ENCODE measurements around the gene INHBE.

The INHBE gene

GRCh38 chr12:57448669-57449068 is 6.4 kb upstream of the INHBE start (continued):
- no peak for TF ChIP-seq MEIS1 (CRISPR knock-in tag; IDR thresholded peaks at IDR 0.05; ENCODE audit: borderline replicate concordance)
- TF ChIP-seq ZNF202 (tag by site-specific recombination; IDR thresholded peaks at IDR 0.05; ENCODE audit: borderline replicate concordance): no peak

DNA sequence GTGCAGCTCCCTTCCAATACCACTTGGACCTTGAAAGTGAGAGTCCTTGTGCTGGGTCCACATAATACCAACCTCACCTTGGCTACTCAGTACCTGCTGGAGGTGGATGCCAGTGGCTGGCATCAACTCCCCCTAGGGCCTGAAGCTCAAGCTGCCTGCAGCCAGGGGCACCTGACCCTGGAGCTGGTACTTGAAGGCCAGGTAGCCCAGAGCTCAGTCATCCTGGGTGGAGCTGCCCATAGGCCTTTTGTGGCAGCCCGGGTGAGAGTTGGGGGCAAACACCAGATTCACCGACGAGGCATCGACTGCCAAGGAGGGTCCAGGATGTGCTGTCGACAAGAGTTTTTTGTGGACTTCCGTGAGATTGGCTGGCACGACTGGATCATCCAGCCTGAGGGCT is 5.7 kb upstream of the INHBE start:
- no peak overlapping the region for H3K27ac ChIP-seq (ENCODE audit: extremely low read depth, low read depth, low read length)
- H3K4me1 ChIP-seq (ENCODE audit: control insufficient read depth, insufficient read depth, low read length): peaks cover 3% of the 10 kb centered on the region; the same call in 1 of the 2 replicates
- H3K9me3 ChIP-seq (ENCODE audit: control insufficient read depth, insufficient read depth, low read depth, low read length): no peaks in the 10 kb centered on the region
- no peak overlapping the region for H3K4me3 ChIP-seq (ENCODE audit: low read depth, low read length)
- ChIA-PET POLR2A (no interaction called here), CTCF (interaction anchor here (0.6 to 9.7 kb wide), 5 partner anchors 10 to 176 kb away, joined by 3 to 219 read pairs (median 4); partner anchors contain the start of gene GLI1)
- TF ChIP-seq, protein P1, sequence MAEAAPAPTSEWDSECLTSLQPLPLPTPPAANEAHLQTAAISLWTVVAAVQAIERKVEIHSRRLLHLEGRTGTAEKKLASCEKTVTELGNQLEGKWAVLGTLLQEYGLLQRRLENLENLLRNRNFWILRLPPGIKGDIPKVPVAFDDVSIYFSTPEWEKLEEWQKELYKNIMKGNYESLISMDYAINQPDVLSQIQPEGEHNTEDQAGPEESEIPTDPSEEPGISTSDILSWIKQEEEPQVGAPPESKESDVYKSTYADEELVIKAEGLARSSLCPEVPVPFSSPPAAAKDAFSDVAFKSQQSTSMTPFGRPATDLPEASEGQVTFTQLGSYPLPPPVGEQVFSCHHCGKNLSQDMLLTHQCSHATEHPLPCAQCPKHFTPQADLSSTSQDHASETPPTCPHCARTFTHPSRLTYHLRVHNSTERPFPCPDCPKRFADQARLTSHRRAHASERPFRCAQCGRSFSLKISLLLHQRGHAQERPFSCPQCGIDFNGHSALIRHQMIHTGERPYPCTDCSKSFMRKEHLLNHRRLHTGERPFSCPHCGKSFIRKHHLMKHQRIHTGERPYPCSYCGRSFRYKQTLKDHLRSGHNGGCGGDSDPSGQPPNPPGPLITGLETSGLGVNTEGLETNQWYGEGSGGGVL (tag by site-specific recombination; IDR thresholded peaks at IDR 0.05): no peak
- TF ChIP-seq MZF1 (tag by site-specific recombination; IDR thresholded peaks at IDR 0.05; ENCODE audit: borderline replicate concordance): no peak
- no peak for TF ChIP-seq ZNF791 (tag by site-specific recombination; IDR thresholded peaks at IDR 0.05)
- no peak for TF ChIP-seq ZNF660 (tag by site-specific recombination; IDR thresholded peaks at IDR 0.05)
- no peak for TF ChIP-seq ZNF76 (tag by site-specific recombination; IDR thresholded peaks at IDR 0.05; ENCODE audit: borderline replicate concordance, low read depth)
- no peak for TF ChIP-seq ZNF16 (tag by site-specific recombination; IDR thresholded peaks at IDR 0.05; ENCODE audit: low read depth)
- no peak for TF ChIP-seq ZNF2 (tag by site-specific recombination; IDR thresholded peaks at IDR 0.05)
- TF ChIP-seq KLF1 (tag by site-specific recombination; IDR thresholded peaks at IDR 0.05): no peak
- no peak for TF ChIP-seq IKZF3 (tag by site-specific recombination; IDR thresholded peaks at IDR 0.05)
- TF ChIP-seq SP2 (tag by site-specific recombination; IDR thresholded peaks at IDR 0.05): no peak
- TF ChIP-seq YY2 (tag by site-specific recombination; IDR thresholded peaks at IDR 0.05): no peak
- TF ChIP-seq ZBTB17 (tag by site-specific recombination; IDR thresholded peaks at IDR 0.05): no peak
- TF ChIP-seq, protein P2, sequence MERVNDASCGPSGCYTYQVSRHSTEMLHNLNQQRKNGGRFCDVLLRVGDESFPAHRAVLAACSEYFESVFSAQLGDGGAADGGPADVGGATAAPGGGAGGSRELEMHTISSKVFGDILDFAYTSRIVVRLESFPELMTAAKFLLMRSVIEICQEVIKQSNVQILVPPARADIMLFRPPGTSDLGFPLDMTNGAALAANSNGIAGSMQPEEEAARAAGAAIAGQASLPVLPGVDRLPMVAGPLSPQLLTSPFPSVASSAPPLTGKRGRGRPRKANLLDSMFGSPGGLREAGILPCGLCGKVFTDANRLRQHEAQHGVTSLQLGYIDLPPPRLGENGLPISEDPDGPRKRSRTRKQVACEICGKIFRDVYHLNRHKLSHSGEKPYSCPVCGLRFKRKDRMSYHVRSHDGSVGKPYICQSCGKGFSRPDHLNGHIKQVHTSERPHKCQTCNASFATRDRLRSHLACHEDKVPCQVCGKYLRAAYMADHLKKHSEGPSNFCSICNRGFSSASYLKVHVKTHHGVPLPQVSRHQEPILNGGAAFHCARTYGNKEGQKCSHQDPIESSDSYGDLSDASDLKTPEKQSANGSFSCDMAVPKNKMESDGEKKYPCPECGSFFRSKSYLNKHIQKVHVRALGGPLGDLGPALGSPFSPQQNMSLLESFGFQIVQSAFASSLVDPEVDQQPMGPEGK (tag by site-specific recombination; IDR thresholded peaks at IDR 0.05): no peak
- TF ChIP-seq, protein P3, sequence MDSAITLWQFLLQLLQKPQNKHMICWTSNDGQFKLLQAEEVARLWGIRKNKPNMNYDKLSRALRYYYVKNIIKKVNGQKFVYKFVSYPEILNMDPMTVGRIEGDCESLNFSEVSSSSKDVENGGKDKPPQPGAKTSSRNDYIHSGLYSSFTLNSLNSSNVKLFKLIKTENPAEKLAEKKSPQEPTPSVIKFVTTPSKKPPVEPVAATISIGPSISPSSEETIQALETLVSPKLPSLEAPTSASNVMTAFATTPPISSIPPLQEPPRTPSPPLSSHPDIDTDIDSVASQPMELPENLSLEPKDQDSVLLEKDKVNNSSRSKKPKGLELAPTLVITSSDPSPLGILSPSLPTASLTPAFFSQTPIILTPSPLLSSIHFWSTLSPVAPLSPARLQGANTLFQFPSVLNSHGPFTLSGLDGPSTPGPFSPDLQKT (IDR thresholded peaks at IDR 0.05; ENCODE audit: borderline replicate concordance, low read depth, low read length): no peak
- H3K36me3 ChIP-seq (ENCODE audit: control insufficient read depth in 2 of 2, insufficient read depth in 1 of 2, low read length in 2 of 2): no peaks in the 10 kb centered on the region

- POLR2A ChIA-PET: no interaction called here
- Histone ChIP-seq H3K27ac (ENCODE audit: extremely low read depth, low read depth, low read length) (no peak overlapping the region), H3K4me3 (ENCODE audit: low read depth, low read length) (no peak overlapping the region), H3K9me3 (ENCODE audit: control insufficient read depth, insufficient read depth, low read depth, low read length) (no peaks in the 10 kb centered on the region), H3K36me3 (ENCODE audit: control insufficient read depth in 2 of 2, insufficient read depth in 1 of 2, low read length in 2 of 2) (no peaks in the 10 kb centered on the region), H3K4me1 (ENCODE audit: control insufficient read depth, insufficient read depth, low read length) (peaks cover 7% of the 10 kb centered on the region; the same call in 1 of the 2 replicates)
- CTCF ChIA-PET: interaction anchor here (0.8 to 9.7 kb wide), 6 partner anchors 8 to 286 kb away, joined by 3 to 219 read pairs (median 40); partner anchors contain the start of gene NXPH4
- no peak for TF ChIP-seq ZNF350 (tag by site-specific recombination; IDR thresholded peaks at IDR 0.05)
- no peak for TF ChIP-seq YY2 (tag by site-specific recombination; IDR thresholded peaks at IDR 0.05)
- no peak for TF ChIP-seq ZNF514 (tag by site-specific recombination; IDR thresholded peaks at IDR 0.05)
- TF ChIP-seq ZNF830 (tag by site-specific recombination; IDR thresholded peaks at IDR 0.05; ENCODE audit: low read depth): no peak
- TF ChIP-seq, protein P4, sequence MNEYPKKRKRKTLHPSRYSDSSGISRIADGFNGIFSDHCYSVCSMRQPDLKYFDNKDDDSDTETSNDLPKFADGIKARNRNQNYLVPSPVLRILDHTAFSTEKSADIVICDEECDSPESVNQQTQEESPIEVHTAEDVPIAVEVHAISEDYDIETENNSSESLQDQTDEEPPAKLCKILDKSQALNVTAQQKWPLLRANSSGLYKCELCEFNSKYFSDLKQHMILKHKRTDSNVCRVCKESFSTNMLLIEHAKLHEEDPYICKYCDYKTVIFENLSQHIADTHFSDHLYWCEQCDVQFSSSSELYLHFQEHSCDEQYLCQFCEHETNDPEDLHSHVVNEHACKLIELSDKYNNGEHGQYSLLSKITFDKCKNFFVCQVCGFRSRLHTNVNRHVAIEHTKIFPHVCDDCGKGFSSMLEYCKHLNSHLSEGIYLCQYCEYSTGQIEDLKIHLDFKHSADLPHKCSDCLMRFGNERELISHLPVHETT (tag by site-specific recombination; IDR thresholded peaks at IDR 0.05): no peak
- TF ChIP-seq OSR2 (tag by site-specific recombination; IDR thresholded peaks at IDR 0.05): no peak
- TF ChIP-seq ZBTB44 (tag by site-specific recombination; IDR thresholded peaks at IDR 0.05): no peak
- TF ChIP-seq ZNF223 (tag by site-specific recombination; IDR thresholded peaks at IDR 0.05): no peak
- no peak for TF ChIP-seq SETDB1 (IDR thresholded peaks at IDR 0.05; ENCODE audit: insufficient read length, low read length)
- TF ChIP-seq ZNF175 (tag by site-specific recombination; IDR thresholded peaks at IDR 0.05): no peak
- no peak for TF ChIP-seq ZNF777 (tag by site-specific recombination; IDR thresholded peaks at IDR 0.05; ENCODE audit: borderline replicate concordance)
These were observed 5.0 kb upstream of the INHBE start for GRCh38 chr12:57450057-57450456.

Measured in HEK293 (cell line).